Fibroblast of skin of back (primary cell): ENCODE measurements around the gene EPB41L4B.
"Not testable (repeated sequence)": the region's sequence is repeated elsewhere in the genome, so short reads cannot be mapped to it uniquely, and the experiment has no call there.

Source experiments
- DNase-seq: peaks from one replicate; pipeline ENCODE4 v3.0.0-alpha.2; 2013

Gene EPB41L4B

GRCh38 chr9:109295221-109296130, 25.4 kb downstream of the EPB41L4B start:
- DNase-seq = no peak

GRCh38 chr9:109290385-109290784, 30.5 kb downstream of the EPB41L4B start:
- DNase-seq = no peak

GRCh38 chr9:109289931-109290330, 30.9 kb downstream of the EPB41L4B start:
- no peak for DNase-seq

GRCh38 chr9:109289186-109289585, 31.7 kb downstream of the EPB41L4B start:
- DNase-seq = no peak

- peak; percentile 52 for DNase-seq
Observed at GRCh38 chr9:109286981-109287380, 33.9 kb downstream of the EPB41L4B start.

GRCh38 chr9:109286571-109286977, 34.3 kb downstream of the EPB41L4B start:
- peak; percentile 88 for DNase-seq

- DNase-seq = not testable (repeated sequence)
Observed at GRCh38 chr9:109283672-109284071, 37.2 kb downstream of the EPB41L4B start.

- DNase-seq = no peak
Observed at GRCh38 chr9:109283012-109283411, 37.8 kb downstream of the EPB41L4B start.

- no peak for DNase-seq
Observed at GRCh38 chr9:109282302-109282701, 38.6 kb downstream of the EPB41L4B start.

GRCh38 chr9:109281518-109281917, 39.3 kb downstream of the EPB41L4B start:
- DNase-seq = no peak

- no peak for DNase-seq
Observed at GRCh38 chr9:109278848-109279247, 42.0 kb downstream of the EPB41L4B start.

GRCh38 chr9:109278216-109278615, 42.6 kb downstream of the EPB41L4B start:
- DNase-seq = no peak

- DNase-seq = no peak
Observed at GRCh38 chr9:109277451-109277850, 43.4 kb downstream of the EPB41L4B start.

GRCh38 chr9:109276469-109277440, 44.1 kb downstream of the EPB41L4B start:
- no peak for DNase-seq

- no peak for DNase-seq
Observed at GRCh38 chr9:109274884-109275730, 45.8 kb downstream of the EPB41L4B start.

- no peak for DNase-seq
Observed at GRCh38 chr9:109273869-109274268, 47.0 kb downstream of the EPB41L4B start.

GRCh38 chr9:109272745-109273144, 48.1 kb downstream of the EPB41L4B start:
- DNase-seq = no peak

- DNase-seq = no peak
Observed at GRCh38 chr9:109272045-109272444, 48.8 kb downstream of the EPB41L4B start.

GRCh38 chr9:109270971-109271925, 49.6 kb downstream of the EPB41L4B start:
- no peak for DNase-seq

- no peak for DNase-seq
Observed at GRCh38 chr9:109270441-109270840, 50.4 kb downstream of the EPB41L4B start.

GRCh38 chr9:109269839-109270238, 51.0 kb downstream of the EPB41L4B start:
- DNase-seq = no peak
